Kidney epithelial cell (primary cell): ENCODE measurements around the gene IPO5. TPM values are rescaled to one million over a fixed set of nuclear protein-coding genes. Genes with fewer than 3 reads are reported as not detected.

Source experiments
- DNase-seq: peaks from one replicate; pipeline ENCODE4 v3.0.0-alpha.2; 2010; ENCODE audit warnings: low read depth
- H3K27me3 ChIP-seq: 2 replicates; pipeline ENCODE4 v1.6.0; 2011; ENCODE audit warnings: low read length; ENCODE audit not compliant: control insufficient read depth, insufficient read depth
- H3K36me3 ChIP-seq: 2 replicates; pipeline ENCODE4 v1.5.1; 2011; ENCODE audit warnings: low read length; ENCODE audit not compliant: control insufficient read depth, insufficient read depth
- H3K4me3 ChIP-seq: 2 replicates; pipeline ENCODE4 v1.5.1; 2011; ENCODE audit warnings: low read depth, mild to moderate bottlenecking, control low read depth, low read length
- total RNA-seq: library from RNA; depleted of rRNA; stranded (reverse); fragments of >200 nt; gene quantifications from 2 replicates; pipeline ENCODE4 v1.2.3, GENCODE V29; 2015
- TF ChIP-seq, protein P1 (sequence below): IDR thresholded peaks from 2 replicates; pipeline ENCODE4 v1.5.1; 2011; ENCODE audit warnings: mild to moderate bottlenecking, moderate library complexity, low read length, control low read depth, inconsistent platforms; ENCODE audit not compliant: insufficient read depth, poor library complexity, severe bottlenecking

IPO5 gene
- total RNA-seq, 1 donor from 2014 or later = 144 TPM

DNA sequence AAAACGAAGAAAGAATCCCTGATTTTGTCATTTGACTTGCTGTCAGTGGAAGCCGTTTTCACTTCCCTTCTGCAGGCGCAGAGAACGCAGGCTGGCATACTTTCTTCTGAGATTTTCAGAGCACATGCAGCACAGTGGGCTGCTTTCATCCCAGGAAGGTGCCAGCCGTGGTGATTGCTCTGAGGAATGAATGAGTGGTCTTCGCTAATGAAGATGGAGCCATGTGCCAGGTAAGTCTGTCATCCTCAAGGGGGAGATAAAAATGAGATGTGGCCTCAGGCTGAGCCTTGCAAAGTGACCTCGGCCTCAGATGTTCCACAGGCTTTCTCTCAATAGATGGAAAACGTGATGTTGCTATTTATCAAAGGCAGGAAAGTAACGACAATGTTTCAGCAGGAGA, 94.8 kb downstream of the IPO5 start:
- no peaks in the 10 kb centered on the region for H3K27me3 ChIP-seq
- no peaks in the 10 kb centered on the region for H3K36me3 ChIP-seq
- DNase-seq = no peak
- no peak overlapping the region for H3K4me3 ChIP-seq
- TF ChIP-seq, protein P1, sequence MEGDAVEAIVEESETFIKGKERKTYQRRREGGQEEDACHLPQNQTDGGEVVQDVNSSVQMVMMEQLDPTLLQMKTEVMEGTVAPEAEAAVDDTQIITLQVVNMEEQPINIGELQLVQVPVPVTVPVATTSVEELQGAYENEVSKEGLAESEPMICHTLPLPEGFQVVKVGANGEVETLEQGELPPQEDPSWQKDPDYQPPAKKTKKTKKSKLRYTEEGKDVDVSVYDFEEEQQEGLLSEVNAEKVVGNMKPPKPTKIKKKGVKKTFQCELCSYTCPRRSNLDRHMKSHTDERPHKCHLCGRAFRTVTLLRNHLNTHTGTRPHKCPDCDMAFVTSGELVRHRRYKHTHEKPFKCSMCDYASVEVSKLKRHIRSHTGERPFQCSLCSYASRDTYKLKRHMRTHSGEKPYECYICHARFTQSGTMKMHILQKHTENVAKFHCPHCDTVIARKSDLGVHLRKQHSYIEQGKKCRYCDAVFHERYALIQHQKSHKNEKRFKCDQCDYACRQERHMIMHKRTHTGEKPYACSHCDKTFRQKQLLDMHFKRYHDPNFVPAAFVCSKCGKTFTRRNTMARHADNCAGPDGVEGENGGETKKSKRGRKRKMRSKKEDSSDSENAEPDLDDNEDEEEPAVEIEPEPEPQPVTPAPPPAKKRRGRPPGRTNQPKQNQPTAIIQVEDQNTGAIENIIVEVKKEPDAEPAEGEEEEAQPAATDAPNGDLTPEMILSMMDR = no peak

DNA sequence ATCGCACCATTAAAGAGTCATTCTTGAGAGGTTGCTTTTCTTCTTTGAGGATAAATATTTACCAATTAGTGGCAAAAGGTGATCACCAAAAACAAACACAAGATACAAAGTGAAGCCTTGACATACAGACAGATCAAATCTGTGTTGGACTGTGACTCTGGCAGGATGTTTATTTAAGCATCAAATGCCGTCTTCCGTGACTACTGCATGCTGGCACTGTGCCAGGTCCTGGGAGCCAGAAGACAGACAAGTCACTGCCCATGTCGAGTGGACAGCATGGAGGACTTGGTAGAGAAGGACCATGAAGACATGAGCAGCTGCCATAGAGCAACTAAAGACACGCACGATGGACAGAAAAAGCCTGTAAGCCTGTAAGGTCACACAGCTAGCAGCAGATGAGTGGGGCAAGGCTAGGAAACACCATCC, 96.6 kb downstream of the IPO5 start:
- Histone ChIP-seq H3K27me3 (no peaks in the 10 kb centered on the region), H3K4me3 (no peak overlapping the region), H3K36me3 (no peaks in the 10 kb centered on the region)
- TF ChIP-seq, protein P1 = no peak
- peak; percentile 23 for DNase-seq

DNA sequence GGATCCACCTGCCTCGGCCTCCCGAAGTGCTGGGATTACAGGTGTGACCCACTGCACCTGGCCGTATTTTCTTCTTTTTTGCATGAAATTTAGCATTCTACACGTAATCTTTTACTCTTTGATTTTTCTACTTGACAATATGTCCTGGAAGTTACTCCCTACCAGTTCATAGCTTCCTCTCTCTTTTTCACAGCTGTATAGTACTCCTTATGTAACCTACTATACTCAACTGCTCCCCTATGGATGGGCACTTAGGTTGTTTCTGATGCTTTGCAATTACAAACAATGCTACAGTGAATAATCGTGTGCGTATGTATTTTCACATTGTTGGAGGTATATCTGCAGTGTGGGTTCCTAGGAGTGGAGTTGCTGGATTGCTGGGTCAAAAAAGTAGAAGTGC, 98.9 kb downstream of the IPO5 start:
- DNase-seq = no peak
- Histone ChIP-seq H3K4me3 (no peak overlapping the region), H3K27me3 (no peaks in the 10 kb centered on the region), H3K36me3 (no peaks in the 10 kb centered on the region)
- TF ChIP-seq, protein P1 = no peak

DNA sequence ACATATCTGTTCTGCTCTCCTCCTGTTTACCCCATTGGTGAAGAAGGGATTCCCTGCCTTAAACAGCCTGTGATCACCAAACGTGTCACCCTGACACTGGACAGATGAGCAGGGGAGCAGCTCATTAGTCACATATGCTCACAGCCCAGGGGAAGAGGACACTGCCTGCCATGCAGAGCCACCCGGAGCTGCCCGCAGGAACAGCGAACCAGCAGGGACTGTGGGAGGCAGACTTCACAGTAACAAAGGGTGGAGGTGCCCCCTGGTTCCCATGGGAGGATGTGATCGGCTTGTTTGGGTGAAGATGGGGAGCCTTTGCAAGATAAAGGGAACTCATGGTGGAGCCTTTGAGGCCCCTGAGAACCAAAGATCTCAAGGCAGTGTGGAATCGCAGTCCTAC, 100.8 kb downstream of the IPO5 start:
- H3K36me3 ChIP-seq = no peaks in the 10 kb centered on the region
- TF ChIP-seq, protein P1 = no peak
- H3K4me3 ChIP-seq = no peak overlapping the region
- no peak for DNase-seq
- H3K27me3 ChIP-seq = no peaks in the 10 kb centered on the region

DNA sequence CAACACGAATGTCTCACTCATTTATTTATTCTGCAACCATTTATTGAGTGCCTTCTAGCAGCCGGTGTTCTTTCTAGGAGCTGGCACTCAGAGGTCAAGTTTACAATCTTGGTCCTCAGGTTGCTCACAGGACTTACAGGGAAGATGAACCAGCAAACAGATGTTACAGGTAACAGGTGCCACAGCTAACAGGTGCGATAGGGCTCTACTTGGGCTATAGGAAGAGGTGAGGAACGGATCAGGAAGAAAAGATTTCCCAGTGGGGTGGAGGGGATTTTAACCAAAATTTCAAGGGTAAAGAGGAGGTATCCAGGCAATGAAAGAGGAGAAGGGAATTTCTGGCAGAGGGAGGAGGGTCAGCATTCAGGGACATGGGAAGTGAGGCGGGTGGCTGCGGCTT, 102.1 kb downstream of the IPO5 start:
- no peak for DNase-seq

More for the DNA sequence above, 102.1 kb downstream of the IPO5 start:
- H3K4me3 ChIP-seq = no peak overlapping the region
- no peaks in the 10 kb centered on the region for H3K36me3 ChIP-seq
- TF ChIP-seq, protein P1 = no peak
- no peaks in the 10 kb centered on the region for H3K27me3 ChIP-seq
